Loucy (cell line): ENCODE data around the gene DCAKD.

ENCODE experiments used
- H2AFZ ChIP-seq: fragments of 200-600 bp; sonication (generic); 2 replicates; pipeline ENCODE4 v1.6.0; 2016; ENCODE audit warnings: antibody characterized with exemption, mild to moderate bottlenecking, low read length, moderate library complexity
- H3F3A ChIP-seq: fragments of 200-600 bp; 2 replicates; pipeline ENCODE4 v1.6.0; 2016; ENCODE audit warnings: antibody characterized with exemption, low read depth, mild to moderate bottlenecking
- H3K27me3 ChIP-seq: fragments of 200-600 bp; sonication (generic); 2 replicates; pipeline ENCODE4 v1.6.1; 2014; ENCODE audit warnings: low read length, mild to moderate bottlenecking; ENCODE audit not compliant: insufficient read depth, poor library complexity, severe bottlenecking
- H3K36me3 ChIP-seq: fragments of 200-600 bp; sonication (generic); 2 replicates; pipeline ENCODE4 v1.6.1; 2016; ENCODE audit warnings: low read length; ENCODE audit not compliant: insufficient read depth
- H3K4me1 ChIP-seq: fragments of 200-600 bp; sonication (generic); 2 replicates; pipeline ENCODE4 v1.5.1; 2014; ENCODE audit warnings: low read length, mild to moderate bottlenecking; ENCODE audit not compliant: insufficient read depth, poor library complexity, severe bottlenecking
- H3K4me2 ChIP-seq: fragments of 200-600 bp; sonication (generic); 2 replicates; pipeline ENCODE4 v1.6.0; 2014; ENCODE audit warnings: antibody characterized with exemption, low read length, low read depth, mild to moderate bottlenecking; ENCODE audit not compliant: poor library complexity, severe bottlenecking
- H3K4me3 ChIP-seq: fragments of 200-600 bp; sonication (generic); 2 replicates; pipeline ENCODE4 v1.5.1; 2014; ENCODE audit warnings: low read length, mild to moderate bottlenecking, mixed read lengths; ENCODE audit not compliant: poor library complexity, severe bottlenecking
- H3K79me2 ChIP-seq: fragments of 200-600 bp; sonication (generic); 2 replicates; pipeline ENCODE4 v1.6.1; 2014; ENCODE audit warnings: low read length; ENCODE audit not compliant: insufficient read depth
- H3K9ac ChIP-seq: fragments of 200-600 bp; sonication (generic); 2 replicates; pipeline ENCODE4 v1.6.0; 2014; ENCODE audit warnings: mild to moderate bottlenecking, low read depth, low read length, moderate library complexity; ENCODE audit not compliant: poor library complexity, severe bottlenecking
- H3K9me2 ChIP-seq: fragments of 200-600 bp; sonication (generic); replicated peaks from 2 replicates; pipeline ENCODE4 v1.6.1; 2016; ENCODE audit warnings: low read depth, low read length, mixed read lengths
- H3K9me3 ChIP-seq: fragments of 200-600 bp; sonication (generic); 2 replicates; pipeline ENCODE4 v1.6.1; 2014; ENCODE audit warnings: mild to moderate bottlenecking, antibody characterized with exemption, low read length, low read depth; ENCODE audit not compliant: insufficient read depth
- H4K20me1 ChIP-seq: fragments of 200-600 bp; sonication (generic); 2 replicates; pipeline ENCODE4 v1.6.0; 2014; ENCODE audit warnings: antibody characterized with exemption, low read length, mild to moderate bottlenecking; ENCODE audit not compliant: insufficient read depth, poor library complexity, severe bottlenecking
- CTCF ChIP-seq: fragments of 200-600 bp; sonication (generic); conservative IDR thresholded peaks from 2 replicates; pipeline ENCODE4 v1.5.1; 2014; ENCODE audit warnings: mild to moderate bottlenecking, antibody characterized with exemption, low read length
- EZH2phosphoT487 ChIP-seq: fragments of 200-600 bp; IDR thresholded peaks from 2 replicates; pipeline ENCODE4 v1.6.1; 2018; ENCODE audit warnings: antibody characterized with exemption, mild to moderate bottlenecking, moderate library complexity, borderline replicate concordance

The DCAKD gene

GRCh38 chr17:44989552-44990138 is 61.8 kb downstream of the DCAKD start:
- Histone ChIP-seq H3K4me2 (no peak overlapping the region), H2AFZ (no peak overlapping the region), H3K27me3 (no peaks in the 10 kb centered on the region), H3K9me3 (no peaks in the 10 kb centered on the region), H3K4me1 (no peaks in the 10 kb centered on the region), H3K9ac (no peak overlapping the region), H3K4me3 (no peak overlapping the region), H3K9me2 (no peaks in the 10 kb centered on the region), H3K79me2 (no peaks in the 10 kb centered on the region), H3K36me3 (no peaks in the 10 kb centered on the region), H3F3A (no peaks in the 10 kb centered on the region), H4K20me1 (no peaks in the 10 kb centered on the region)
- TF ChIP-seq CTCF: no peak
- no peak for TF ChIP-seq EZH2phosphoT487

- Histone ChIP-seq H3K27me3 (no peaks in the 10 kb centered on the region), H3K4me2 (no peak overlapping the region), H3K4me1 (no peaks in the 10 kb centered on the region), H4K20me1 (no peaks in the 10 kb centered on the region), H3K9ac (no peak overlapping the region), H3K9me3 (no peaks in the 10 kb centered on the region), H3K9me2 (no peaks in the 10 kb centered on the region), H3K79me2 (no peaks in the 10 kb centered on the region), H3K4me3 (no peak overlapping the region), H3F3A (no peaks in the 10 kb centered on the region), H2AFZ (no peak overlapping the region), H3K36me3 (no peaks in the 10 kb centered on the region)
- TF ChIP-seq EZH2phosphoT487: no peak
- no peak for TF ChIP-seq CTCF
These were observed 63.1 kb downstream of the DCAKD start for GRCh38 chr17:44988044-44988942.

- H3K9me3 ChIP-seq: no peaks in the 10 kb centered on the region
- no peaks in the 10 kb centered on the region for H3K4me1 ChIP-seq
- no peak overlapping the region for H3K4me2 ChIP-seq
- H3K36me3 ChIP-seq: no peaks in the 10 kb centered on the region
- no peak overlapping the region for H3K4me3 ChIP-seq
- H4K20me1 ChIP-seq: no peaks in the 10 kb centered on the region
- H3K27me3 ChIP-seq: no peaks in the 10 kb centered on the region
- H3K9me2 ChIP-seq: no peaks in the 10 kb centered on the region
- no peaks in the 10 kb centered on the region for H3F3A ChIP-seq
- no peak for TF ChIP-seq EZH2phosphoT487
- no peak for TF ChIP-seq CTCF
- no peak overlapping the region for H2AFZ ChIP-seq
- H3K9ac ChIP-seq: no peak overlapping the region
- no peaks in the 10 kb centered on the region for H3K79me2 ChIP-seq
These were observed 67.9 kb downstream of the DCAKD start for GRCh38 chr17:44983563-44983962.
